HL-60 (cell line): ENCODE results near the gene SLC39A12.

Experiments
- DNase-seq, 2 experiments: peaks; one replicate each; pipeline ENCODE4 v3.0.0-alpha.2; 2010 to 2020; ENCODE audit warnings: low read depth in 1 of 2, low spot score in 1 of 2
- H3K27ac ChIP-seq: fragments of 250-450 bp; sonication (Bioruptor Pico); replicated peaks from 2 replicates; pipeline ENCODE4 v1.5.1; 2020; ENCODE audit warnings: mild to moderate bottlenecking, moderate library complexity
- H3K27me3 ChIP-seq: fragments of 250-450 bp; sonication (Bioruptor Pico); 2 replicates; pipeline ENCODE4 v1.5.1; 2021; ENCODE audit warnings: mild to moderate bottlenecking, moderate library complexity; ENCODE audit not compliant: insufficient read depth, poor library complexity, severe bottlenecking
- H3K4me3 ChIP-seq: replicated peaks from 2 replicates; pipeline ENCODE4 v1.5.1; 2011; ENCODE audit warnings: mild to moderate bottlenecking, control low read depth, low read length; ENCODE audit not compliant: insufficient read depth
- GABPA ChIP-seq: IDR thresholded peaks from 2 replicates; pipeline ENCODE4 v1.6.1; 2012; ENCODE audit warnings: low read depth
- POLR2AphosphoS5 ChIP-seq: IDR thresholded peaks from 2 replicates; pipeline ENCODE4 v1.6.1; 2012; ENCODE audit warnings: low read depth
- SPI1 ChIP-seq: IDR thresholded peaks from 2 replicates; pipeline ENCODE4 v1.6.1; 2012; ENCODE audit warnings: low read depth, mild to moderate bottlenecking, borderline replicate concordance
- TF ChIP-seq, protein P1 (sequence below): IDR thresholded peaks from one replicate; pipeline ENCODE4 v1.5.1; 2011; ENCODE audit warnings: low read length, control low read depth, inconsistent platforms; ENCODE audit not compliant: insufficient read depth
- TF ChIP-seq, protein P2 (sequence below): IDR thresholded peaks from 2 replicates; pipeline ENCODE4 v1.6.1; 2012; ENCODE audit warnings: low read depth; ENCODE audit not compliant: insufficient replicate concordance

The SLC39A12 gene

GRCh38 chr10:18059826-18060559, 108.3 kb downstream of the SLC39A12 start:
- no peak for TF ChIP-seq POLR2AphosphoS5
- H3K27ac ChIP-seq, result no peak overlapping the region
- H3K4me3 ChIP-seq, result no peak overlapping the region
- DNase-seq, result no peak
- no peaks in the 10 kb centered on the region for H3K27me3 ChIP-seq

DNA sequence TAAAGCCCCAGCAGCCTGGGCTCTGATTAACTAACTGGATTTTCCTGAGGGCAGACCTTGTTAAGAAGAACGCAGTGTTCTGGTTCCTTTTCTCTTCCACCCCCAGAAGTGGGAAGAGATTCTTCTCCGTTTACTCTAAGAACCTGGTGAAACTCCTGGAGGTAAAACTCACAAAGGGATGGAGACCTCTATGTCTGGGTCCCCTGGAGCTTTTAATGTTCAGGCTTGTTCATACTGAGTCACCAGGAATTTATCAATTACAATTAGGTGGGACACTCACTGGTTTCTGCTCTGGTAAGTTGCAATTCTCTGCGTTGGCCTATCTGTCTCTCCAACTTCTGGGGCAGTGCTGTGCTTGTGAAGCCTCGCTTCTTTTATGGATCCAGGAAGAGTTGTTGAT, 115.2 kb downstream of the SLC39A12 start:
- TF ChIP-seq, protein P1, sequence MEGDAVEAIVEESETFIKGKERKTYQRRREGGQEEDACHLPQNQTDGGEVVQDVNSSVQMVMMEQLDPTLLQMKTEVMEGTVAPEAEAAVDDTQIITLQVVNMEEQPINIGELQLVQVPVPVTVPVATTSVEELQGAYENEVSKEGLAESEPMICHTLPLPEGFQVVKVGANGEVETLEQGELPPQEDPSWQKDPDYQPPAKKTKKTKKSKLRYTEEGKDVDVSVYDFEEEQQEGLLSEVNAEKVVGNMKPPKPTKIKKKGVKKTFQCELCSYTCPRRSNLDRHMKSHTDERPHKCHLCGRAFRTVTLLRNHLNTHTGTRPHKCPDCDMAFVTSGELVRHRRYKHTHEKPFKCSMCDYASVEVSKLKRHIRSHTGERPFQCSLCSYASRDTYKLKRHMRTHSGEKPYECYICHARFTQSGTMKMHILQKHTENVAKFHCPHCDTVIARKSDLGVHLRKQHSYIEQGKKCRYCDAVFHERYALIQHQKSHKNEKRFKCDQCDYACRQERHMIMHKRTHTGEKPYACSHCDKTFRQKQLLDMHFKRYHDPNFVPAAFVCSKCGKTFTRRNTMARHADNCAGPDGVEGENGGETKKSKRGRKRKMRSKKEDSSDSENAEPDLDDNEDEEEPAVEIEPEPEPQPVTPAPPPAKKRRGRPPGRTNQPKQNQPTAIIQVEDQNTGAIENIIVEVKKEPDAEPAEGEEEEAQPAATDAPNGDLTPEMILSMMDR, result no peak
- TF ChIP-seq, protein P2, sequence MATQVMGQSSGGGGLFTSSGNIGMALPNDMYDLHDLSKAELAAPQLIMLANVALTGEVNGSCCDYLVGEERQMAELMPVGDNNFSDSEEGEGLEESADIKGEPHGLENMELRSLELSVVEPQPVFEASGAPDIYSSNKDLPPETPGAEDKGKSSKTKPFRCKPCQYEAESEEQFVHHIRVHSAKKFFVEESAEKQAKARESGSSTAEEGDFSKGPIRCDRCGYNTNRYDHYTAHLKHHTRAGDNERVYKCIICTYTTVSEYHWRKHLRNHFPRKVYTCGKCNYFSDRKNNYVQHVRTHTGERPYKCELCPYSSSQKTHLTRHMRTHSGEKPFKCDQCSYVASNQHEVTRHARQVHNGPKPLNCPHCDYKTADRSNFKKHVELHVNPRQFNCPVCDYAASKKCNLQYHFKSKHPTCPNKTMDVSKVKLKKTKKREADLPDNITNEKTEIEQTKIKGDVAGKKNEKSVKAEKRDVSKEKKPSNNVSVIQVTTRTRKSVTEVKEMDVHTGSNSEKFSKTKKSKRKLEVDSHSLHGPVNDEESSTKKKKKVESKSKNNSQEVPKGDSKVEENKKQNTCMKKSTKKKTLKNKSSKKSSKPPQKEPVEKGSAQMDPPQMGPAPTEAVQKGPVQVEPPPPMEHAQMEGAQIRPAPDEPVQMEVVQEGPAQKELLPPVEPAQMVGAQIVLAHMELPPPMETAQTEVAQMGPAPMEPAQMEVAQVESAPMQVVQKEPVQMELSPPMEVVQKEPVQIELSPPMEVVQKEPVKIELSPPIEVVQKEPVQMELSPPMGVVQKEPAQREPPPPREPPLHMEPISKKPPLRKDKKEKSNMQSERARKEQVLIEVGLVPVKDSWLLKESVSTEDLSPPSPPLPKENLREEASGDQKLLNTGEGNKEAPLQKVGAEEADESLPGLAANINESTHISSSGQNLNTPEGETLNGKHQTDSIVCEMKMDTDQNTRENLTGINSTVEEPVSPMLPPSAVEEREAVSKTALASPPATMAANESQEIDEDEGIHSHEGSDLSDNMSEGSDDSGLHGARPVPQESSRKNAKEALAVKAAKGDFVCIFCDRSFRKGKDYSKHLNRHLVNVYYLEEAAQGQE, result no peak
- TF ChIP-seq GABPA, result no peak
- no peak for TF ChIP-seq SPI1
- TF ChIP-seq POLR2AphosphoS5, result no peak
- Histone ChIP-seq H3K27me3 (no peaks in the 10 kb centered on the region), H3K4me3 (no peak overlapping the region), H3K27ac (no peak overlapping the region)
- DNase-seq, result no peak

- H3K27ac ChIP-seq, result no peak overlapping the region
- DNase-seq, result no peak
- no peak overlapping the region for H3K4me3 ChIP-seq
- no peaks in the 10 kb centered on the region for H3K27me3 ChIP-seq
- TF ChIP-seq, protein P1, result no peak
- no peak for TF ChIP-seq POLR2AphosphoS5
- TF ChIP-seq, protein P2, result no peak
- no peak for TF ChIP-seq GABPA
- no peak for TF ChIP-seq SPI1
Measured at GRCh38 chr10:18068401-18068800, 116.7 kb downstream of the SLC39A12 start.

- Histone ChIP-seq H3K4me3 (no peak overlapping the region), H3K27me3 (no peaks in the 10 kb centered on the region), H3K27ac (no peak overlapping the region)
- DNase-seq, result no peak
- TF ChIP-seq GABPA (no peak), POLR2AphosphoS5 (no peak), SPI1 (no peak)
- TF ChIP-seq, protein P2, result no peak
- TF ChIP-seq, protein P1, result no peak
Measured at GRCh38 chr10:18071591-18071990, 119.9 kb downstream of the SLC39A12 start.
